HG02981 (cell line): ENCODE data around the gene CTRB1.
"Not testable (repeated sequence)": the region's sequence is repeated elsewhere in the genome, so short reads cannot be mapped to it uniquely, and the experiment has no call there.

Experiments used
- ATAC-seq: cut with Tn5 transposase; IDR thresholded peaks from one replicate; pipeline ENCODE4 v1.9.1; 2021; ENCODE audit warnings: mild to moderate bottlenecking, moderate library complexity; ENCODE audit not compliant: unreplicated experiment

Gene CTRB1

DNA sequence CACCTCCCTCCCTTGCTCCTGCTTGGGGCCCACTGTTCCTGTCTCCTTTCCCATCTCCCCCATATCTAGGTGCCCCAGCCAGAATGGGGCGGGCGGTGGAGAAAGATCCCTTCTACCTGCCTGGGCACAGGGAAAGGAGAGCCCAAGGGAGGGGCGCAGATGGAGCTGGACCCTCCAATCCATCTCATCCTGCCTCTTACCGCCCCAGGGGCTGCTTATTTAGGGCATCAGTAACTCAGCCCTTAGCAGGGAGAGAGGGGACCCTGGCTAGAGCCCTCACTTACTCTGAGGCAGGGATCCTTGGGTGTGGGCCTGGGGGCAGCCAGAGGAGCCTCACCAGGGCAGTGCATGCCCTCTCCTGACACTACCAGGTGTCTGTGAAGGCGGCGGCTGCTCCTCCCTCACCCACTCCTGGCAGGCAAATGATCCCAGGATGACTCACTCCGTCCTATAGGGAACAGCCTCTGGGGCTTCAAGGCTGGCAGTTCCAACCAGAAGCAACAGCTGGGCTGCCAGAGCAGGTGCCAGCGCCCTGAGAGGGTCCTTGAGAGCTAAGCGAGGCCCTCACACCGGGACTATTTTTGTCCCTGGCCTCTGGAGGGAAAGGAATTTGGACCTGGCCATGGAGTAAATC, 49.0 kb downstream of the CTRB1 start:
- no peak for ATAC-seq

DNA sequence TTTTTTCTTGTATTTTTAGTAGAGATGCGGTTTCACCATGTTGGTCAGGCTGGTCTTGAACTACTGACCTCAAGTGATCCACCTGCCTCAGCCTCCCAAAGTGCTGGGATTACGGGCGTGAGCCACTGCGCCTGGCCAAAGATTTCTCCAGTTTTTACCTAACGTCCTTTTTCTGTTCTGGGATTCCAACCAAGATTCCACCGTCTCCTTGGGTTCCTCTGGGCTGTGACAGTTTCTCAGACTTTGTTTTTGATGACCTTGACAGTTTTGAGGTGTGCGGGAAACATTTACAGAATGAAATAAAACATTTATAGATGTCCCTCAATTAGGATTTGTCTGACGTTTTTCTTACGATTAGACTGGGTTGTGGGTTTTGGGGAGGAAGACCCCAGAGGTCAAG, 50.6 kb downstream of the CTRB1 start:
- ATAC-seq, result not testable (repeated sequence)

DNA sequence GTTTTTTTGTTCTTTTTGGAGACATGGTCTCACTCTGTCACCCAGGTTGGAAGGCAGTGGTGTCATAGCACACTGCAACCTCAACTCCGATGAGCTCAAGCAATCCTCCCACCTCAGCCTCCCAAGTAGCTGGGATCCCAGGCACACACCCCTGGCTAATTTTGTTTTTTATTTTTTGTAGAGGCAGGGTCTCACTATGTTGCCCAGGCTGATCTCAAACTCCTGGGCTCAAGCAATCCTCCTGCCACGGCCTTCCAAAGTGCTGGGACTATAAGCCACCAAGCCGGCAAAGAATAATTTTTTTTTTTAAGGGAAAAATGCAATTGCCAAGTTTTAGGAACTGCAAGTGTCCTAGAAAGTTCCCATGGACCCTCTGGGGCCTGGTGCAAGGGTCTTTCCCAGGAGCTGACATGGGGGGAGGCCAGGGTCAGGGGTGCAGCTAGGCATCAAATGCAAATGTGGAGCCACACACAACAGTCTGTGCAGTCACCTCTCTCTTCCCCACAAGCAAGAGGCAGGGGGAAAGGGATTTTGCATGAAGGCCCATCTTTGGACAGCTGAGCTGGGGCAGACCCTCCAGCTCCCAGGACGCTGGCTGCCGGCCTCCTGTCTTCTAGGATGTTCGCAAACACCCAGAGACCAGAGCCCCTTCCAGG, 52.8 kb downstream of the CTRB1 start:
- ATAC-seq, result no peak

DNA sequence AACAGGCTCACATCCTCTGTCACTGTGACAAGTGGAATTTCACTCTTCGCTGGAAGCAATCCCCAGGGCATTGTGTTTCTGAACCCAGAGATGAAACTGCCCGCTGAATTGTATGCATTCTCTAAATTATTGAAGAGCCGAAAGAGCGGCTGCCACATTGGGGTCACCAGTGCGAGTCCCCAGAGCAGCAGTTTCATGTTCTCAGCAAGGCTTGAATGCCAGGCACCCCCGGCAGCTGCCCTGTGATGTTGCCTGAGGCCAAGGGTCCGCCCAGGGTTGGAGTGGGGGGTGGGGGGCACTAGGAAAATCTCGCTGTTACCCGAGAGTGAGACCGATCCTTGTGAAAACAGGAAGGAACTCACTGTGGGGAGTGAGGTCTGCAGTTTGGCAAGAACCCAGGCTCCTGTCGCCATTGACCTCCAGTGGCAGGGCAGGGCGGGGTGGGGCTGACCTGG, 53.3 kb downstream of the CTRB1 start:
- no peak for ATAC-seq

DNA sequence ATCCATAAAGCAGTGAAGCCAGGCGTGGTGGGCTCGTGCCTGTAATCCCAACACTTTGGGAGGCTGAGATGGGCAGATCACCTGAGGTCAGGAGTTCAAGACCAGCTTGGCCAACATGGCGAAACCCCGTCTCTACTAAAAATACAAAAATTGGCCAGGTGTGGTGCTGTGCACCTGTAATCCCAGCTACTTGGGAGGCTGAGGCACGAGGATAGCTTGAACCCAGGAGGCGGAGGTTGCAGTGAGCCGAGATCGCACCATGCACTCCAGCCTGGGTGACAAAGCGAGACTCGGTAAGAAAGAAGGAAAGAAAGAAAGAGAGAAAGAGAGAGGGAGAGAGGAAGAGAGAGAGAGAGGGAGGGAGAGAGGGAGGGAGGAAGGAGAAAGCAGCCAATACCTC, 53.8 kb downstream of the CTRB1 start:
- ATAC-seq, result not testable (repeated sequence)

DNA sequence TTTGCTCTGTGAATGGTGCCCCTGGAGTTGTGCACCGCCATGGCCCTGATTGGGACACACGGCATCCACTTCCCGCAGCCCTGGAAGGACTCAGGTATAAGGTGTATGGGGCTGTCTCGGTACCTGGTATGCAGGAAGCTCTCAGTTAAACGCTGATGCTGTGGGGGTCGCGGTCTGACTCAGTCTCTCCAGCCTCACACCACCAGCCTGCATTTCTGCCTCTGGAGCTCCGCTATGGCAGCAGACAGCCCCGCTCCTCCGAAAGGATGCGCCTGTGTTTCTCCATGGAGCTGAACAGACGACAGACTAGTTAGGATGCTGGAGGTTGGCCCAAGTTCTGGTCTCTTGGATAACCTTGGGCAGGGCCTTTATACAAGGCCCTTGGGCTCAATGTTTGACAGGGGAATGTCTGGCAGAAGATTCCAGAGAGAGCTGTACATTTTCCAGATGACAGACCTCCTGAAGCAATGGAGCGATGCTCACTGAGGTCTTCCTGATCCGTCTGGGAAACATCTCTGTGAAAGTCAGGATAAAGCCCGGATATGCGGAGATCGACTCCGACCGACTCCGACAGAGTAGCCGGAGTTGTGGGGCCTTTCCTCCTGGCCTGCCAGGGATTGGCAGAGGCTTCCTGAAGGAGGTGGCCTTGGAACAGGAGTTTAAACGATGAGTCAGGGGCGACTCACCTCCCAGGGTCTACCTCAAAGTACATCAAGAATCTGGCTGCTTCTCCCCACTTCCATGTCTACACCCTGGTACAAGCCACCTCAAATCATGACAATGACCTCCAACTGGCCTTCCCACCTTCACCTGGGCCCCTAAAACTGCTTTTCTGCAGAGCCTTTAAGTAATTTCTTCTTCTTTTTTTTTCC, 54.5 kb downstream of the CTRB1 start:
- ATAC-seq, result no peak
